Effector CD8-positive, alpha-beta T cell (primary cell): ENCODE results near the gene AGRN.
A peak's percentile ranks its signal among the peaks of the same experiment; 100 is the strongest.
"Not testable (repeated sequence)": the region's sequence is repeated elsewhere in the genome, so short reads cannot be mapped to it uniquely, and the experiment has no call there.

Experiments used
- DNase-seq: peaks from one replicate; lab custom pipeline; 2025; lab: John Stamatoyannopoulos, UW

The AGRN gene

DNA sequence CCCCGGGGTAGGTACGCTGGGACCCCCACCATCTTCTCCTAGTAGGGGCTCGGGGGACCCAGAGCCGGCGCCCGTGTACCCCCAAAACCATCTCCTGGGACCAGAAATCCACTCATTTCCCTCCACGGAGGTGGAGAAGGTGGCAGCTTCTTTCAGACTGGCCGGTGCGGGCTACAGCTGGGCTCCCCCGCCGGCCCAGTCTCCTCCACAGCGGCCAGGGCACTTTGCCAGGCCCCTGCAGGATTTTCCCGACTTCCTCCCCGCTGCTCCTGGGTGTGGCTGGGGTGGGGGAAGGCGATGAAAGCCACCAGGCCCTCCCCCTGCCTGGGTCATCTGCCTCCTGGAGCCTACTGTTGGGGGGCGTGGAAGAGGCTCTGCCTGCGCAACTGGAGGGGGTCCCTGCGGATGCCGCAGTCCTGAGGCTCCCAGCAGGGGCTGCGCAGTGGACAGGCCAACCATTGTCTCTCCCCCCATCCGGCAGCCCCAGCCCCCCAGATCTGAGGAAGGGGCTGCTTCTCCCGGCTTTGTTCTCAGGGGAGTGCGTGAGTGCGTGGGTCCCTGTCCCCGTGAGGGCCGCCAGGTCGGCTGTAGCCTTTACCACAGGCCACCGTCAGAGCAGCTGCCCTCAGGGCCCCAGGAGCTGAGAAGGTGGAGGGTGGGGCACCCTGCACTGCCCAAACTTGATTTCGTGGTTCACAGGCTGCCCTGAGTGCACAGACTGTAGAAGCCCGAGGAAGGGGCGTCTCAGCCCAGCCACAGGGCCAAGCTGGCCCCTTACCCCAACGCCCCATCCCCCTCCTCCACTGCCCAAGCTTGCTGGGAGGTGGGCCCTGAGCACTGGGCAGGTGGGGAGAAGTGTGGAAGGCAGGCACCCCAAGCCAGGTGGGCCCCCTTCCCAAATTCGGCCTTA, 1.3 kb downstream of the AGRN start:
- DNase-seq: no peak

DNA sequence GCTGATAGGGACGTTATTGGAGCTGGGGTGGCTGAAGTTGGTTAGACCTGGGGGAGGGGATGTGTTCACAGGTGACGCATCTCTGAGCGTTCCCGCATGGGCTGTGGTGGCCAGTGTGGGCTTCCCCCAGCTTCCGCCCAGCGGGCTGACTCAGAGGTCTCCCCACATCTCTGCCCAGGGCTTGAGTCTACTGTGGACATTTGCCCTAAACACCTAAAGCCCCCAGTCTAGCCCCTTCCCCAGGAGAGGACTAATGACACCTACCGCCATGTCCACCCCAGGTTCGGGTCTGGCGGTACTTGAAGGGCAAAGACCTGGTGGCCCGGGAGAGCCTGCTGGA, 2.0 kb downstream of the AGRN start:
- no peak for DNase-seq

DNA sequence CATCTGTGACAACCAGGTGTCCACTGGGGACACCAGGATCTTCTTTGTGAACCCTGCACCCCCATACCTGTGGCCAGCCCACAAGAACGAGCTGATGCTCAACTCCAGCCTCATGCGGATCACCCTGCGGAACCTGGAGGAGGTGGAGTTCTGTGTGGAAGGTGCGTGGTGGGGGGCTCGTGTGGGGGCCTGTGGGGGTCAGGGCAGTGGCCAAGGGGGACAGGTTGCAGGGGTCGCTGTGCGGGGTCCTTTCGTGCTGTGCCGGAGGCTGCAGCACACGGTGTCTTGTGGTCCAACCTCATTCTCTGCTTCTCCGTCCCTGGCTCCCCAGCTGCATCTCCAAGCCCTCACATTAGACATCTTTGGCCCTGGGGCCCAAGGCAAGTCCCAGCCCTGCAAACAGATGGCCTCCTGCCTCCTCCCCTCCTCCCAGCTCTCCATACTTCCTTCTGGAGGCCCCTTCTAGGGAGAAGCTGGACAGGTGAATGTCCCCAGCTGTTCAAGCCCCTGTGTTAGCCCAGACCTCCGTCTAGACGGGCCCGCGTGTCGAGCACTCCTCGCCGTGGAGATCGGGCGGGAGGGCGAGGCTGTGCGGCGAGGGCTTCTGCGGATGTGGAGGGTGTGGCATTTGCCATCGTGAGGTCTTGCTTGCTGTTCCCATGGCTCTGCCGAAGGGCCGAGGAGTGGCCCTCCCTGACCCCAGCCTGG, 2.5 kb downstream of the AGRN start:
- no peak for DNase-seq

DNA sequence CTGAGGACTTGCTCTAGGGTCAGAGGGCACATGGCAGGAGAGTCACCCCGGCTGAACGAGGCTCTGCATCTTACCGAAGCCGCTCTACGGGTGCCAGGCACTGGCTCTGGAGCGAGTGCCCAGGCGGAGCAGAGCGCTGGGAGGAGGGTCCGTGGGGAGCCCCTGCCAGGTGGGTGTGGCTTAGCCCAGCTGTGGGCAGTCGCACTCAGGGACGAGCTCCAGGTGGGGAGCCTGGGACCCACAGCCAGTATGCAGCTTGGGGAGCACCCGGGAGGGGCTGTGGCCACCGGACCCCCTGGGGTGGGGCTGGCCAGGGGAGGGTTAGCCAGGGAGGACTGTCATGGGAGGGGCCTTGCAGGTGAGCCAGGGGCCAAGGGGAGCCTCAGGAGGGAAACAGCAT, 3.8 kb downstream of the AGRN start:
- no peak for DNase-seq

DNA sequence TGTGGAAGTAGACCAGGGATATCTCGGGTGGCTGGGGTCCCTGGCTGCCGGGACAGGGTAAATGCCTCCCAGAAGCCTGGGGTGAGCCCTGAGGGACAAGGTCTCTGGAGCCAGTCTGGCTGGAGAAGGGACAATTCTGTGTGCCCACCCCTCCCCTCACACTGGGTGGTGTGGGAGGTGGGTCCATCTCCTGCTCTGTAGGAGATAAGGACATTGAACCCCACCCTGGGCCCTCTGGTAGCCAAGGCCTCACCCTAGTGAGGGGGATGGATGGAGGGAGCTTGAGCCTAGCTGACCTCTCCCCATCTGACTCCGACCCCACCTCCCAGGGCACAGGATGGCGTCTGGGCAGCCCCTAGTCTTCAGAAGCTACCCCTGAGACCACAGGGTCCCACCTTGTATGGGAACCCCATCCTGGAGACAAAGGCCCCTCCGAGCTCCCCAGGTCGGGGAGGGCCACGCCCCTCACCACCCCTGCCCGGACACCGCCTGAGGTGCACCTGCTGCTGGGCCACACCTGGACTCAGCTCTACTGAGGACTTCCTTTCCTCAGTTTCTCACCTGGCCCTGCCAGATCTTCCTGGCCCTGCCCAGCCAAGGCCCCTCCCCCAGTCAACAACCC, 4.3 kb downstream of the AGRN start:
- DNase-seq: no peak

DNA sequence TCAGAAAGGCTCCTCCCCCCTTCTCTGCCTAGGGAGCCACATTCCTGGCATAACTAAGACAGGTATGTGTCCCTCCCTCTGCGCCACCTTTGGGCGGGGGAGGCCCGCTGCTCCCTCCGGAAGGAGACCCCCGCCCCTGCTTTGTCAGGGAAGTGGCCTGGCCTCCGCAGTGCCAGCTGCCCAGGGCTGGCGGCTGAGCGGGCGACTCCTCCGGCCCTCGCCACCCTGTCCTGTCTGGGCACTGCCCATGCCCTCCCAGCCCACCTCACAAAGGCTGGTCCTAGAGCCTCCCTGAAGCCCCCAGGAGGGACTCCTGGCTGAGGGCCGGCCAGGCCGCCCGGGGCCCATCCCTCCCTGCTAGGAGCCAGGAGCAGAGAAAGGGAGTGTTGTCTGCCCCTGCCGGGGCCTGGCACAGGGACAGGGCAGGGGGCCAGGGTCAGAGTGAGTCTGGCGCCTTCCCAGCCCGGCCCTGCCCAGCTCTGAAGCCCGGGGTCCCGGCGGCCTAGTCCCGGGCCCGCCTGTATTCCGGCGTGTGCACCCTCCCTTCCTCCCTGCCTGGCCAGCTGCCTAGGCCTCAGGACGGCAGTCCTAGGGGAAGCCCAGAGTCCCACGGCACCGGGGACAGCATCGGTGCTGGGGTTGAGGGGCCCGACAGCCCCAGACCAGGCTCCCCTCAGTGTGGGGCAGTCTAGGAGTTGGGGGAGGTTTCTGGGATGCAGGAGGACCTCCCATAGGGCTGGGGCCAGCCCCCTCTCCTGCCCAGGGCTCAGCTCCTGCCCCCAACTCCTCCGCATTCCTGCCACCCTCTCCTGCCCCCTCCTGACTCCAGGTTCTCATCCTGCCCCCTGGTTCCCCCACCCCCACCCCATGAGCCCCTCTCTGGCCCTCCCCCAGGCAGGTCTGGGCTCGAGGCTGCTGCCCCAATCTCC, 5.1 kb downstream of the AGRN start:
- DNase-seq: no peak

DNA sequence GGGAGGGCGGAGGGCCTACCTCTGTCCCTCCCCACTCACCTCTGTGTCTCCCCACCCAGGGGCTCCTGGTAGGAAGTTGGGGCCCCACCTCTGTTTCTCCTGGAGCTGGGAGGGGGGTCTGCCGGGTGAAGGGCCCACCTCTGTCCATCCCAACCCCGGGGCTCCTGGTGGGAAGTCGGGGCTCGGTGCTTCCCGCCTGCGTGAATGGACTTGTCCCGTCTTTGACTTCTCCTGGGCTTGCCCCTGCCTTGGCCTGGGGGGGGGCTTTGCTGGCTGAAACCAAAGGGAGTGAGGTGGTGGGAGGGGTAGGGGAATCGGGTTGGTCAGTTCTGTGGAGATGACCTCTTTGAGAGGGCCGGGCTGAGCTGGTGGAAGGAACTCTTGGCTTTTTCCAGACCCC, 5.8 kb downstream of the AGRN start:
- no peak for DNase-seq

DNA sequence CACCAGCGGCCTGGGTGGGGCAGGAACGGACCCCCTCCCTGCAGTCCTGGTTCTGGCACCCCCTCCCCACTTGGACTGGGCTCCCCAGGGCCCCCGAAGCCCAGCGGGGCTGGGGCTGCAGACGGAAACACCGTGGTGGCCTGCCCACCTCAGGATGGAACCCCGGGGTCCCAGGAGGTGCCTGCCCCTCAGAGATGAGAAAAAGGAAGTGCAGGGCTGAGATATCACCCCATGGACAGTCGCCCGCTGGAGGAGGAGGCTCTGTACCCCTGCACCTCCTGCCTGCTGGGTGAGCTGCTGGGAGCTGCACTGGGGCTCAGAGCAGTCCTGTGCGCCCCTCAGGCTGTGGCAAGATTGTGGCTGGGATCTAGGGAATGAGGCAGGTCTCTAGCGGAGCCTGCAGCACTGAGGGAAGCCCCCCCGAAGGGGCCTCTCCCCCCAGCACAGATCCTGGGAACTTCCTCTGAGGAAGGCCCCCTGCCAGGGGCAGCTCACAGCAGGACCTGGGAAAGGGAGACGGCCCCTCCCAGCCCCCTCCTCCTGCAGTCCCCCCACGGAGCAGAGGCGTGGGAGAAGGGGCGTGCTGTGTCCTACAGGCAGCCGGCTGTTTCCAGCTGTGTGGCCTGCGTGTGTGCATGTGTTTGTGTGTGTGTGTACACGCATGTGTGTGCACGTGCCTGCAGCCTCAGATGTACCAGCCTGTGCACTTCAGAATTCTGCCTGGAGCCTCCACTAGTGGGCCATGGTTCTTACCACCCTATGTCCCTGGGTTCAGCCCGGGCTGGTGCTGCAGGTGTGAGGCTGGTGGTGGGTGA, 6.9 kb downstream of the AGRN start:
- no peak for DNase-seq

DNA sequence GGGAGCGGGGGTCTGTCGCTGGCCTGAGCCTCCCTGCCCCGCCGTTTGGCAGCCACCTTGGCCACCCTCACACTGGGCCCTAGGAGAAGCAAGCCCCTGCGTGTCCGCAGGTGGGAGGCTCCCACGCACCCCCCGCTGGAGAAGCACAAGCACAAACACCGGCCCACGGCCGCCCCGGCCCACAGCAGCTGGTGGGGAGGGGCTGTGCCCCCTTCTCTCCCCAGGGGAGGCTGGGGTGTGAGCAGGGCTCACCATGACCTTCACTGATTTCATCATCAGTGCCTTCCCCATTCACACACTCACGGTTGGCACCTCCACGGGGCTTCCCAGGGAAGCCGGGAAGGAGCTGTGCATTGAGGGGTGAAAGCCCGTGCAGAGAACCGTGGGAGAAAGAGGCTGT, 7.9 kb downstream of the AGRN start:
- no peak for DNase-seq

DNA sequence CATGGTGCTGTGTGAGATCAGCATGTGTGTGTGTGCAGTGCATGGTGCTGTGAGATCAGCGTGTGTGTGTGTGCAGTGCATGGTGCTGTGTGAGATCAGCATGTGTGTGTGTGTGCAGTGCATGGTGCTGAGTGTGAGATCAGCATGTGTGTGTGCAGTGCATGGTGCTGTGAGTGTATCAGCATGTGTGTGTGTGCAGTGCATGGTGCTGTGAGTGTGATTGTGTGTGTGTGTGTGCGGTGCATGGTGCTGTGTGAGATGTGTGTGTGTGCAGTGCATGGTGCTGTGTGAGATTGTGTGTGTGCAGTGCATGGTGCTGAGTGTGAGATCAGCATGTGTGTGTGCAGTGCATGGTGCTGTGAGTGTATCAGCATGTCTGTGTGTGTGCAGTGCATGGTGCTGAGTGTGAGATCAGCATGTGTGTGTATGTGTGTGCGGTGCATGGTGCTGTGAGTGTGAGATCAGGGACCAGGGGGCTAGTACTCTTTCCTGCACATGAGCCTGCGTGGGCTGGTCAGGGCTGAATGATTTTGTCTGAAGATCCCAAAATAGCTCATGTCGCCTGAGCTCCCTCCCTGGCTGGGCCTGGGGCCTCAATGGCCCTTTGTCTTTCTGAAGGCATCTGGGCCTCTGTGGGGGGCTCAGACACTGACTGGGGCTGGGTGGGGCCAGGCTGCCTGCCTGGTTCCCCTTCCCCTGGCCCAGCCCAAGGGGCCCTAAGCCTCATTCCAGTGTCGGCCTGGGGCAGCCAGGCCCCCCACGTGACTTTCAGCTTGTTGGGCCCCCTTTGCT, 11.1 kb downstream of the AGRN start:
- not testable (repeated sequence) for DNase-seq

DNA sequence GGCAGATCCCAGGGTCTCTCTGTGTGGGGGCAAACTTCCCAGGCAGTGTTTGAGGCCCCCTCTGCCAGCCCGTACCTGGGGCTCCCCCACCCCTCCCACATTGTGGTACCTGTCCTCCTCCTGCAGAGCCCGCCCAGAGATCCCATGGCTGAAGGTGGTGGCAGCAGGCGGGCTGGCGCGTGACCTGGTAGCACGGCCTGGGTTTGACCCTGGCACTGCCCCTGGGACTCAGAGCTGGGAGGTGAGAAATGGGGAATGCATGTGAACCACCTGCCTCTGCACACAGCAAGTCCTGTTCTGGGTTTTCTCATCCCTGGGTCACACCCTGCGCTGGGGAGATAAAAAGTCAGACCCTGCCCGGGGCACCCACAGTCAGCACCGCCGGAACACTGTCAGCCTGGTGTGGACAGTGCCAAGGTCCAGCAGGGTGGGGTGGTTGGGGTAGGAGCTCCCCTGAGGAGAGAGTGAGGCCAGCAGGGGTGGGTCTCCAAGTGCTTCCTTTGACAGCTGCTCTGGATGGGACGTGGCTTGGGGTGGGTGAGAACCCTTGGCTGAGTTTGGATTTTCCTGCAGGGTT, 11.8 kb downstream of the AGRN start:
- no peak for DNase-seq

DNA sequence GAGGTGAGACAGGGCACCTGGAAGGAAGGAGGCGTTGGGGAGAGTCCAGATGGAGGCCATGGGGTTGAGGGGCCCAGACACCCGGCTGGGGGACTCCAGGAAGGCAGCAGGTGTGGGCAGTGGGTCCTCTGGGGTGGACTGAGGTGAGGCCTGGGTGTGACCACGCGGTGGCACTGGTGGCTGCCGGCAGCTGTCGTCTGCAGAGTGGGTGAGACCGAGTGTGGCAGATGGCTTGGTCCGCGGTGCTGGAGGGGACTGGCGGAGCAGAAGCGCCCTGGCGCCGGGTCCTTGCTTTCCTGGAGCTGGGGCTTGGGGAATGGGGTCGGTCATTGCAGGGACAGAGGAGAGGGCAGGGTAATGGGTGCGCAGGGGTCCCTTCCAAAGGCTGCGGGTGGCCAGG, 12.5 kb downstream of the AGRN start:
- no peak for DNase-seq

DNA sequence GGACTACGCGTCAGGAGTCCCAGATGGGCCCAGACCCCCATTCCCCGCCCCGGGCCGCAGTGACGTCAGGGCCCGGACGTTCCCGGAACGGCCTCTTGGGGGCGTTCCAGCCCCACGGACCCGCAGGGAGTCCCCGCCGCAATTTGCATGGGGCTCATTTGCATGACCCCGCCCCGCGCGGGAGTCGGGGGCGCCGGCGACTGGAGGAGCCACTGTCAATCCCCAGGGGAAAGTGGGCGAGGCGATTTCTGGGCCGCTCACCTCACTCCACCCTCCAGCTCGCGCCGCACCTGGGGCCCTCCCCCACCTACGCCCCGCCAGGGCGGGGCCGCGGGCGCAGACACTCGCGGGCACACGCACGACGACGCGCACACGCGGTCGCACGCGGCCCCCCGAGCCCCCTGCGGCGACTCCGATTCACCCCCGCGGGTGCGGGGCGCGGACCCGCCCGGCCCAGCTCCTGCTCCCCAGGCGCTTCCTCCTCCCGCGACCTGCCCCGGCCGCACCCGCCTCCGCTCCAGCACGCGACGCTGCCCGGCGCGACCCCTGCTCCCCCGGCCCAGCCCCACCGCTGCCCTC, 13.2 kb downstream of the AGRN start:
- DNase-seq: peak; percentile 89

DNA sequence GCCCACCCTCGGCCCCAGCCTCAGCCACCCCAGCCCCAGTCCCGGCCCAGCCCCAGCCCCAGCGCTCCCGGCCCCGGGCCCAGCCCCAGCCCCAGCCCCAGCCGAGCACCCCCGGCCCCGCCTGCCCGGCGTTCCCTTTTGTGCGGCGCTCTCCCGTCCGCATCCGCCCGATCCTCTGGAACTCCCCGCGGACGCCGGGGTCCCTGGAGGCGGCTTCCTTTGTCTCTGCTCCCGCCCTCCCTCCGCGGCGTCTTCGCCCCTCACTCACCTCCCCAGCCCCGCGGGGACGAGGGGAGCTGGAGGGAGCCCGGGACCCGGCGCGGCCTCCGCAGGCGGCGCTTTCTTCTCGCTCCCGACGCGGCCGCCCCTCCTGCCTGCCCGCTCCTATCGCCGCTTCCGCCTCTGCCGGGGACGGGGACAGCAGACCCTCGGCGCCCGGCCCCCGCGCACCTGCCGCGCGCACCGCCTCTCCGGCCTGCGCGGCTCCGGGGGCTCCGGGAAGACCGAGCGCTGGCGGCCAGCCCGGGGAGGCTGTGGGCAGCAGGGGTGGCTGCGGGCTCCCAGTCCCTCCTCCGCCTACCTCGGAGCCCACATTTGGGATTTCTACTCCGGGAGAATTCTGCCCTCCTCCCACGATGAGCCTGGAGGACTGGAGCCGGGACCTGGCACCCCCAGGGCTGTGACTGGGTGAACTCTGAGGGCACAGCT, 14.0 kb downstream of the AGRN start:
- DNase-seq: no peak

DNA sequence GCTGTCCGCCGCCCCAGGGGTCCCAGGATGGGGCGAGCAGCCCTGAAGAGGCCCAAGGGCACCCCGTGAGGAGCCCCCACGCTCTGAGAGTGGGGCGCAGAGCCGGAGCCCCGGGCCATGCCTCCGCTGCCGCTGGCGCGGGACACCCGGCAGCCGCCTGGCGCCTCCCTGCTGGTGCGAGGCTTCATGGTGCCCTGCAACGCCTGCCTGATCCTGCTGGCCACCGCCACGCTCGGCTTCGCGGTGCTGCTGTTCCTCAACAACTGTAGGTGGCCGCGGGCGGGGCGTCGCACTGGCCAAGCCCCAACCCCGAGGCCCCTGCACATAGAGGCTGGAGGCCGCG, 14.5 kb downstream of the AGRN start:
- DNase-seq: no peak

DNA sequence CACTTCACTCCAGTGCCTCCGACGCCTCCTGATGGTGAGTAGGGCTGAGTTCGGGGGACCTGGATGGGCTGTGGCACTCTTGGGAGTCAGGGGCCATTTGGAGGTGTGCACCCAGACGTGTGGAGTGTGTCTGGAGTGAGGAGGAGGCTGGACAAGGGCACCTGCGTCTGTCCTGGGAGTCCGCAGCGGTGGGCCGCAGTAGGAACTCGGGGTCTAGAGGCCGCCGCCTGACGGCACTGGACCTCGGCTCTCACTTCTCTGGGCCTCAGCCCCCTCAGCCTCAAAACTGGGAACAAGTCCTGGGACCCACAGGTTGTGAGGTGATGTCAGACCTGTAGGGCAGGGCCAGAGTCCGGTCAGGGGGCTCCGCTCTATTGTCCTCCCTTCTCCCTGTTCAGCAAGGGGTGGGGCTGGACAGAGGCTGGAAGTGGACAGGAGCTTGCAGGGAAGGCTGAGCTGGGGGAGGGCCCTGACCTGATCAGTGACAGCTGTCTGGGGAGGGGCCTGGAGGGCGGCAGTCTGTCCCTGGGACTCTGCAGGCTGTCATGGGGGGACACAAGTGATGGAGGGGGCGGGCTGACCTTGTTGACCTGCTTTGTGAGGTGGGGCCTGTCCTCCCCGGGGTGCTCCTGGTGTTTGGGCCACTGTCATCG, 15.5 kb downstream of the AGRN start:
- no peak for DNase-seq

DNA sequence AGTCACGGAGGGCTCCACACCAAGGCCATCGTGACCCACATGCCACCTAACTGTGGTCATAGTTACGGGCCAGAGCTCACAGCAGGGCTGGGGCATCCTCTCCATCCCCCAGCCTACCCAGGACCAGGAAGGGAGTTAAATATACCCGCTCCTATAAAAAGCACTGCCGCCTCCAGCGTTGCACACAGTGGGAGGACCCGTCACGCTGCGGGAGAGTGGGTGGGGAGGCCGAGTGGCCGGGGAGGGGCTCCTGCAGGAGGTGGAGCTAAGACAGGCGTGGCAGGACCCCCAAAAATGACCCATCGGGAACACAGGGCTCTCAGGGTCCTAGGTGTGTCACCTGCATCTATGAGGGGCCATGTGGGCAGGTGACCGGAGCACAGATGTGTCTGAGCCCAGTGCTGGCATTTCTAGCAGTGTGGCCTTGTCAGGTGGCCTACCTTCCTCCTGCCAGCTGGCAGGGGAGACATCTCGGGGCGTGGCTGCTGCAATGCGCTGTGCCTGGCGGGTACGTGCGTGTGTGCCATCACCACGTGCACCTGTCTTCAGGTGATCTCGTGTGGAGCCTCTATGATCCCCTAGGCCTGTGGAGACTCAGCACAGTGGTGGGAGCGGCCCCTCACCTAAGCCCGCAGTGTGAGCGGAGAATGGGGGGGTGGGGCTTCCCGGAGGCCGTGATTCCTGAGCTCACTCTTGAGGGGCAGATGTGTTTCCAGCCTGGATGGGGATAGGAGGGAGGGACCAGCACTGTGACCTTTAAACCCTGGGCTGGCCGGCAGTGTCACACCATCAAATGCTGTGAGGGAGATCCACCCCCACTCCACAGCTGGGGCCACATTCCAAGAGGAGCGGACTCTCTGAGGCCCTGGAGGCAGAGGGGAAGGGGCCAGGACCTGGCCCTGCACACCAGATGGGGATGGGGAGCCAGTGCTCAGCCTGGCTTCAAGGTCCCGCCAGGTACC, 17.7 kb downstream of the AGRN start:
- DNase-seq: no peak
